Gastroesophageal sphincter (tissue), 3 donors: ENCODE measurements around the gene NAP1L4.

Source experiments
- CTCF ChIP-seq, 4 experiments: fragments of 200-600 bp in 2 of 4; fragments of 450-650 bp in 2 of 4; sonication (generic) in 1 of 4; IDR thresholded peaks; one replicate each; pipeline ENCODE4 v1.5.1; 2017 to 2019; ENCODE audit warnings: antibody characterized with exemption in 4 of 4, mild to moderate bottlenecking in 2 of 4, moderate library complexity in 2 of 4
- EP300 ChIP-seq: sonication (generic); formaldehyde crosslinking; IDR thresholded peaks from one replicate; pipeline ENCODE4 v1.6.1; 2017; ENCODE audit warnings: antibody characterized with exemption, mild to moderate bottlenecking
- POLR2AphosphoS5 ChIP-seq: sonication (generic); formaldehyde crosslinking; IDR thresholded peaks from one replicate; pipeline ENCODE4 v1.6.1; 2017; ENCODE audit warnings: antibody characterized with exemption

GRCh38 chr11:2902784-2903671 is 89.1 kb downstream of the NAP1L4 start:
- TF ChIP-seq CTCF (IDR thresholded peaks at IDR 0.05), result no peak
- no peak for TF ChIP-seq POLR2AphosphoS5
- TF ChIP-seq EP300, result no peak
